Testis (tissue), 3 donors: ENCODE results near the gene TULP4. TPM values are rescaled to one million over a fixed set of nuclear protein-coding genes. Genes with fewer than 3 reads are reported as not detected.
A peak's percentile ranks its signal among the peaks of the same experiment; 100 is the strongest.

Experiments
- DNase-seq: peaks from one replicate; pipeline ENCODE4 v3.0.0-alpha.2; 2019
- H3K27ac ChIP-seq, 2 donors: fragments of 200-600 bp; sonication (generic); one replicate each; pipeline ENCODE4 v1.5.1; 2019
- H3K27me3 ChIP-seq: fragments of 200-600 bp; sonication (generic); one replicate; pipeline ENCODE4 v1.5.1; 2019
- H3K36me3 ChIP-seq: fragments of 200-600 bp; sonication (generic); one replicate; pipeline ENCODE4 v1.5.1; 2017; ENCODE audit warnings: low read depth; ENCODE audit errors: missing control alignments
- H3K4me1 ChIP-seq: fragments of 200-600 bp; sonication (generic); one replicate; pipeline ENCODE4 v1.5.1; 2019
- H3K4me3 ChIP-seq, 2 donors: fragments of 200-600 bp; sonication (generic); one replicate each; pipeline ENCODE4 v1.5.1; 2017 to 2019
- H3K9me3 ChIP-seq: fragments of 200-600 bp; sonication (generic); one replicate; pipeline ENCODE4 v1.5.1; 2017
- POLR2A ChIP-seq: fragments of 450-650 bp; IDR thresholded peaks from one replicate; pipeline ENCODE4 v1.6.1; 2017; ENCODE audit warnings: antibody characterized with exemption, mild to moderate bottlenecking, moderate library complexity
- WGBS, 2 donors: methylation state at CpG; one replicate each; pipeline ENCODE4 v1.1.5; 2018; 5-methylcytosine and 5-hydroxymethylcytosine counted together
- intact Hi-C: fragments of 100-400 bp; cut with DNase I; formaldehyde crosslinking; loops from one replicate; pipeline ENCODE4 v1.15.1; 2023; ENCODE audit warnings: low total_unique reads
- polyA plus RNA-seq: library from polyadenylated mRNA; stranded (reverse); fragments of 350-450 nt; fragmentation: Illumina TruSeq; extraction: RNeasy Lipid Tissue Mini Kit (QIAGEN cat#74804); gene quantifications from one replicate; pipeline ENCODE4 v1.2.3, GENCODE V29; 2014; ENCODE audit warnings: low read depth, low replicate concordance; ENCODE audit not compliant: insufficient read depth
- total RNA-seq, 2 donors: library from RNA; depleted of rRNA; stranded (reverse); fragments of >200 nt; gene quantifications; one replicate each; pipeline ENCODE4 v1.2.3, GENCODE V29; 2016
- TF ChIP-seq, protein P1 (sequence below), 3 experiments: fragments of 450-650 bp in 2 of 3; fragments of 200-600 bp in 1 of 3; sonication (generic) in 1 of 3; IDR thresholded peaks; one replicate each; pipeline ENCODE4 v1.5.1; 2016 to 2019; ENCODE audit warnings: antibody characterized with exemption in 3 of 3, mild to moderate bottlenecking in 2 of 3, moderate library complexity in 1 of 3

TULP4 gene
- total and polyA plus RNA-seq, 3 donors from 2014 or later, result 18.0 to 211 (median 116) TPM

DNA sequence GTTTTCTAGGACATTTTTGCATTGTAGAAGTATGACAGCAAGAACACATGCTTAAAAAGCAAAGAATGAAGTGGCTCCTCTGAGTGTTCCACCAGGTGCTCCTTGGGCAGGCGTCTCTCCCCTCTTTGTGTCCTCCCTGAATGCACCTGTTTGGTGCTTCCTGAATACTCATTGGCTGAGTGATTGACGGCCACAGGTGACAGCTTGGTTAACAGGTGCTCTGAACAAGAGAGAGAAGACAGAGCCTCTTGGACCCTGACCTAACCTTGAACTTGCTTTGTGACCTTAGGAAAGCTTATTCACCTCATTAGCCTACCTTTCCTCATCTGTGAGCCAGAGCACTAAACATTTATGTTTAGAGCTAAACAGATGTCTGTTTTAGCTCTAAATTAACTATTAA lies 93.7 kb downstream of the TULP4 start:
- WGBS, 2 donors, result 90 to 95% methylated on average over 2 of the region's 2 CpGs
- intact Hi-C loops, result no loop called here
- H3K27ac ChIP-seq, result no peak overlapping the region
- H3K36me3 ChIP-seq, result no peaks in the 10 kb centered on the region
- no peaks in the 10 kb centered on the region for H3K4me1 ChIP-seq
- TF ChIP-seq, protein P1, sequence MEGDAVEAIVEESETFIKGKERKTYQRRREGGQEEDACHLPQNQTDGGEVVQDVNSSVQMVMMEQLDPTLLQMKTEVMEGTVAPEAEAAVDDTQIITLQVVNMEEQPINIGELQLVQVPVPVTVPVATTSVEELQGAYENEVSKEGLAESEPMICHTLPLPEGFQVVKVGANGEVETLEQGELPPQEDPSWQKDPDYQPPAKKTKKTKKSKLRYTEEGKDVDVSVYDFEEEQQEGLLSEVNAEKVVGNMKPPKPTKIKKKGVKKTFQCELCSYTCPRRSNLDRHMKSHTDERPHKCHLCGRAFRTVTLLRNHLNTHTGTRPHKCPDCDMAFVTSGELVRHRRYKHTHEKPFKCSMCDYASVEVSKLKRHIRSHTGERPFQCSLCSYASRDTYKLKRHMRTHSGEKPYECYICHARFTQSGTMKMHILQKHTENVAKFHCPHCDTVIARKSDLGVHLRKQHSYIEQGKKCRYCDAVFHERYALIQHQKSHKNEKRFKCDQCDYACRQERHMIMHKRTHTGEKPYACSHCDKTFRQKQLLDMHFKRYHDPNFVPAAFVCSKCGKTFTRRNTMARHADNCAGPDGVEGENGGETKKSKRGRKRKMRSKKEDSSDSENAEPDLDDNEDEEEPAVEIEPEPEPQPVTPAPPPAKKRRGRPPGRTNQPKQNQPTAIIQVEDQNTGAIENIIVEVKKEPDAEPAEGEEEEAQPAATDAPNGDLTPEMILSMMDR (IDR thresholded peaks at IDR 0.05), result no peak
- no peak for TF ChIP-seq POLR2A
- no peak for DNase-seq
- H3K27me3 ChIP-seq, result no peaks in the 10 kb centered on the region
- no peaks in the 10 kb centered on the region for H3K9me3 ChIP-seq
- no peak overlapping the region for H3K4me3 ChIP-seq

DNA sequence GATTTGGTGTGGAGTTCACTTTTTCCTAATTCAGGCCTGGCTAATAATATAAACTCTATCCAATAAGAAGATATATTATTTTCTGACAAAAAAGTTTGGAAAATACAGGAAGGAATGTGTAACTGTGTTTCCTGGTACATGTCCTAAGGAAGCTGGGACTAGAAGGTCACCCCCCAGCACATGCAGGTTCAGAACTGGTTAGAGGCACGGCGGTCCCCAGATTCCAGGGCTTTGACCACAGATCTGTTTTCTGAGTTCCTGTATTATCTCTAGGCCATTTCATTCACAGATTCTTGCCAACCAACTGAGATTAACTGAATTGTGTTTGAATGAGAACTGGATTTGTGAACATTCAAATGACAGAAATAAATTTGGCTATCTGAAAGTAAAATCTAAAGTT lies 94.5 kb downstream of the TULP4 start:
- DNase-seq, result no peak
- Histone ChIP-seq H3K36me3 (no peaks in the 10 kb centered on the region), H3K4me1 (no peaks in the 10 kb centered on the region), H3K4me3 (no peak overlapping the region), H3K27me3 (no peaks in the 10 kb centered on the region), H3K27ac (no peak overlapping the region), H3K9me3 (no peaks in the 10 kb centered on the region)
- TF ChIP-seq POLR2A, result no peak
- TF ChIP-seq, protein P1 (IDR thresholded peaks at IDR 0.05), result no peak
- WGBS, 2 donors, result 79 to 87% methylated on average over 2 of the region's 2 CpGs
- intact Hi-C loops, result no loop called here

DNA sequence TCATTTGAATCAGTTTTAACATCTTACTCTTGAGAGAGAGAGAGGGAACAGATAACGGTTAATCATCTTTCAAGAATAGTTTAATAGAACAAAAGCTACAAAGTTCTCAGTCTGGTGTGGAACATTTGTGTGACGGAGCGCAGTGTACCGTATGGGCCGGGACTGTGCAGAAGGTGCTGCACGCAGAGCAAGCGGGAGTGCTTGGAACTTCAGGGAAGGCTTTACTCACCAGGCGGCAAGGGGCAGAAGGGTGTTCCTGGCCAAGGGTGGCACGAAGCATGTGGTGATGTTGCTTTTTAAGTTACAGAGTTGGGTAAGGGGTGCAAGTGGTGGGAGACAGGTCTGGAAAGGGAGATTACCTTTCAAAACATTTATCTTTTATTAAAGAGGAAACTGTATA lies 95.7 kb downstream of the TULP4 start:
- Histone ChIP-seq H3K9me3 (no peaks in the 10 kb centered on the region), H3K27me3 (no peaks in the 10 kb centered on the region), H3K27ac (no peak overlapping the region), H3K4me1 (no peaks in the 10 kb centered on the region), H3K36me3 (no peaks in the 10 kb centered on the region), H3K4me3 (no peak overlapping the region)
- no peak for DNase-seq
- no peak for TF ChIP-seq POLR2A
- TF ChIP-seq, protein P1 (IDR thresholded peaks at IDR 0.05), result no peak
- intact Hi-C loops, result no loop called here
- 76 to 86% methylated on average over 9 of the region's 9 CpGs for WGBS, 2 donors

DNA sequence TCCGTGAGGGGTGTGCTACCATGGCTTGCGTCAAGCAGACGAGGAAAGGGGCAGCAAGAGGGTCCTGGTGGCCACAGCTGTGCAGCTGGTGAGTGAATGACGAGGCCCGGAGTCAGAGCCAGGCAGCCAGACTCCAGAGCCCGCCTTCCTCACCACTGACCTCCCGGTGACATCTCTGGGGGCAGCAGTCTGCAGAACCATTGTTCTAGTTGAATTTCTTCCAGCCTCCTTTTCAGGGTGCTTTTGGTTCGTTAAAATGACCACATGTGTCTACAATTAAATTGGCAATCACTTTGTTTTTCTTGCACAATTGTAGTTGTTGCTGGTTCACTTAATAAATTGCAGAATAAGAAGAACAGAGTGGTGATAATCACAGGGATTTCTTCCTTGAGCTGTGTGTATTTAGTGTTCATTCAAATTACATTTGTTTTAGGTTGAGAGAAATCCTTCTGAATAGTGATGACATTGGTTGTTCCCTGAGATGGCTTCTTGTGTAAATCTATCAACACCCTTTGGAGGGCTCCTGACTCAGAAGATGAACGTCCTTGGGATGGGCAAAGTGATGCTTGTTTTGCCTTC lies 96.4 kb downstream of the TULP4 start:
- no peaks in the 10 kb centered on the region for H3K9me3 ChIP-seq
- 39 to 57% methylated on average over 9 of the region's 9 CpGs for WGBS, 2 donors

More for the DNA sequence above, 96.4 kb downstream of the TULP4 start:
- no peaks in the 10 kb centered on the region for H3K27me3 ChIP-seq
- H3K4me3 ChIP-seq, result no peak overlapping the region
- intact Hi-C loops, result no loop called here
- peak overlapping the region in 1 of 2 donors; percentile 11 for H3K27ac ChIP-seq
- H3K4me1 ChIP-seq, result no peaks in the 10 kb centered on the region
- DNase-seq, result peak; percentile 28
- TF ChIP-seq, protein P1 (IDR thresholded peaks at IDR 0.05), result no peak
- no peak for TF ChIP-seq POLR2A
- H3K36me3 ChIP-seq, result no peaks in the 10 kb centered on the region
